ENCODE measurements around the gene RBM17.

The RBM17 gene

GRCh38 chr10:6048281-6049030 is 40.4 kb upstream of the RBM17 start:
- TF ChIP-seq CTCF (IDR thresholded peaks at IDR 0.05; ENCODE audit: low read length) (no peak), EZH2 (IDR thresholded peaks at IDR 0.05; ENCODE audit: borderline replicate concordance, low read length) (no peak)
- Histone ChIP-seq H3K4me2 (ENCODE audit: low read length) (no peak overlapping the region), H3K4me3 (ENCODE audit: low read depth, low read length, poor library complexity, severe bottlenecking) (no peak overlapping the region), H3K9ac (ENCODE audit: low read length) (no peak overlapping the region), H3K36me3 (ENCODE audit: insufficient read depth, low read length) (peaks cover 31% of the 10 kb centered on the region), H3K27ac (ENCODE audit: low read depth, low read length, poor library complexity, severe bottlenecking) (peak overlapping the region; percentile 92), H3F3A (ENCODE audit: insufficient read depth, low read length) (peaks cover 5% of the 10 kb centered on the region; the same call in 1 of the 2 replicates), H3K9me2 (ENCODE audit: low read depth, low read length) (no peaks in the 10 kb centered on the region), H3K27me3 (ENCODE audit: insufficient read depth, low read length) (no peaks in the 10 kb centered on the region), H3K9me3 (ENCODE audit: low read length) (no peaks in the 10 kb centered on the region), H2AFZ (ENCODE audit: low read length) (no peak overlapping the region), H3K79me2 (ENCODE audit: insufficient read depth, low read length) (no peaks in the 10 kb centered on the region), H4K20me1 (ENCODE audit: insufficient read depth, low read length) (no peaks in the 10 kb centered on the region), H3K4me1 (ENCODE audit: insufficient read depth, low read length, severe bottlenecking) (peaks cover 90% of the 10 kb centered on the region)

GRCh38 chr10:6049031-6049400 is 39.8 kb upstream of the RBM17 start:
- Histone ChIP-seq H3F3A (ENCODE audit: insufficient read depth, low read length) (peaks cover 5% of the 10 kb centered on the region; the same call in 1 of the 2 replicates), H3K9ac (ENCODE audit: low read length) (no peak overlapping the region), H3K79me2 (ENCODE audit: insufficient read depth, low read length) (no peaks in the 10 kb centered on the region), H3K9me3 (ENCODE audit: low read length) (no peaks in the 10 kb centered on the region), H3K36me3 (ENCODE audit: insufficient read depth, low read length) (peaks cover 27% of the 10 kb centered on the region), H3K27me3 (ENCODE audit: insufficient read depth, low read length) (no peaks in the 10 kb centered on the region), H3K4me2 (ENCODE audit: low read length) (peak overlapping the region; percentile 71; the same call in 1 of the 2 replicates), H2AFZ (ENCODE audit: low read length) (no peak overlapping the region), H3K4me3 (ENCODE audit: low read depth, low read length, poor library complexity, severe bottlenecking) (no peak overlapping the region), H3K9me2 (ENCODE audit: low read depth, low read length) (no peaks in the 10 kb centered on the region), H3K4me1 (ENCODE audit: insufficient read depth, low read length, severe bottlenecking) (peaks cover 93% of the 10 kb centered on the region), H4K20me1 (ENCODE audit: insufficient read depth, low read length) (no peaks in the 10 kb centered on the region), H3K27ac (ENCODE audit: low read depth, low read length, poor library complexity, severe bottlenecking) (peak overlapping the region; percentile 92)
- TF ChIP-seq CTCF (IDR thresholded peaks at IDR 0.05; ENCODE audit: low read length) (no peak), EZH2 (IDR thresholded peaks at IDR 0.05; ENCODE audit: borderline replicate concordance, low read length) (no peak)

- H3F3A ChIP-seq (ENCODE audit: insufficient read depth, low read length) = peaks cover 5% of the 10 kb centered on the region; the same call in 1 of the 2 replicates
- no peaks in the 10 kb centered on the region for H3K9me2 ChIP-seq (ENCODE audit: low read depth, low read length)
- H3K27ac ChIP-seq (ENCODE audit: low read depth, low read length, poor library complexity, severe bottlenecking) = peak overlapping the region; percentile 92
- H3K79me2 ChIP-seq (ENCODE audit: insufficient read depth, low read length) = no peaks in the 10 kb centered on the region
- H2AFZ ChIP-seq (ENCODE audit: low read length) = no peak overlapping the region
- no peaks in the 10 kb centered on the region for H3K27me3 ChIP-seq (ENCODE audit: insufficient read depth, low read length)
- H3K4me2 ChIP-seq (ENCODE audit: low read length) = peak overlapping the region; percentile 71
- peak overlapping the region; percentile 49 for H3K4me3 ChIP-seq (ENCODE audit: low read depth, low read length, poor library complexity, severe bottlenecking)
- H3K9me3 ChIP-seq (ENCODE audit: low read length) = no peaks in the 10 kb centered on the region
- TF ChIP-seq CTCF (IDR thresholded peaks at IDR 0.05; ENCODE audit: low read length) = peak; percentile 44
- TF ChIP-seq EZH2 (IDR thresholded peaks at IDR 0.05; ENCODE audit: borderline replicate concordance, low read length) = no peak
- peaks cover 90% of the 10 kb centered on the region for H3K4me1 ChIP-seq (ENCODE audit: insufficient read depth, low read length, severe bottlenecking)
- no peaks in the 10 kb centered on the region for H4K20me1 ChIP-seq (ENCODE audit: insufficient read depth, low read length)
- peak overlapping the region; percentile 59 for H3K9ac ChIP-seq (ENCODE audit: low read length)
- H3K36me3 ChIP-seq (ENCODE audit: insufficient read depth, low read length) = peaks cover 20% of the 10 kb centered on the region; the same call in 1 of the 2 replicates
Observed at GRCh38 chr10:6050801-6051445, 37.9 kb upstream of the RBM17 start.

Data from OCI-LY1 (cell line).